DMS114 treated with DMSO at 0.1 percent for 48 hours (cell line): Measurements from ENCODE around the gene SMO.
A peak's percentile ranks its signal among the peaks of the same experiment; 100 is the strongest.

ENCODE experiments used
- DNase-seq: peaks from one replicate; lab custom pipeline; 2025; ENCODE audit not compliant: unreplicated experiment; lab: John Stamatoyannopoulos, UW

SMO gene

DNA sequence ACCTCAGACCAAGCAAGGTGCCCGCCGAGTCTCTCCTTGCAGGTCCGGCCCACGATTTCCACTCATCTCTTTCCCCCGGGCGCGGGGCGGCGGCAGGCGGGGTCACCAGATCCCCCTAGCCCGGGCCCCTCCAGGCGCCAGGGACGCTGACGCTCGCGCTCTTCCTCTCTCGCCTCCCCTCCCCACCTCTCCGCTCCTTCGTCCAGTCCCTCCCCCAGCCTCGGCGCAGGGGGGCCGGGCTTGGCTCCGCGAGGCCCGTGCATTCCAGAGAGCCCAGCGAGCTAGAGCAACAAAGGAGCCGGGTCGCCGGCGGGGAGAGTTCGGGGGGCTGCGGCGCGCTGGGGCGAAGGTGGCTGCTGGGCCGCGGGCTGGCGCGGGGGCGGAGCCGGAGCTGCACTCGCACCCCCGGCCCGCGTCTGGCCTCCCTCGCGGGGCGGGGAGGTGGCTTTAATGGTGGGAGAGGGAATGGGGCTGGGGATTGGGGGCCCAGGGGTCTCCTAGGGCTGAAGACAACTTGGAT lies at the start of gene SMO:
SMO (plus strand) TSS at position 262 of the 520 bp plus-strand sequence. CDS start 519 bp downstream, outside the sequence.
- peak; percentile 23 for DNase-seq

GRCh38 chr7:129143724-129144094 lies 44.7 kb upstream of the SMO start:
- no peak for DNase-seq

- peak; percentile 52 for DNase-seq
Measured at GRCh38 chr7:129144095-129144833, 44.2 kb upstream of the SMO start, which contains the start of gene TSPAN33. TSPAN33 (plus strand) TSS chr7:129144707; CDS start chr7:129144981, 274 bp downstream.

DNA sequence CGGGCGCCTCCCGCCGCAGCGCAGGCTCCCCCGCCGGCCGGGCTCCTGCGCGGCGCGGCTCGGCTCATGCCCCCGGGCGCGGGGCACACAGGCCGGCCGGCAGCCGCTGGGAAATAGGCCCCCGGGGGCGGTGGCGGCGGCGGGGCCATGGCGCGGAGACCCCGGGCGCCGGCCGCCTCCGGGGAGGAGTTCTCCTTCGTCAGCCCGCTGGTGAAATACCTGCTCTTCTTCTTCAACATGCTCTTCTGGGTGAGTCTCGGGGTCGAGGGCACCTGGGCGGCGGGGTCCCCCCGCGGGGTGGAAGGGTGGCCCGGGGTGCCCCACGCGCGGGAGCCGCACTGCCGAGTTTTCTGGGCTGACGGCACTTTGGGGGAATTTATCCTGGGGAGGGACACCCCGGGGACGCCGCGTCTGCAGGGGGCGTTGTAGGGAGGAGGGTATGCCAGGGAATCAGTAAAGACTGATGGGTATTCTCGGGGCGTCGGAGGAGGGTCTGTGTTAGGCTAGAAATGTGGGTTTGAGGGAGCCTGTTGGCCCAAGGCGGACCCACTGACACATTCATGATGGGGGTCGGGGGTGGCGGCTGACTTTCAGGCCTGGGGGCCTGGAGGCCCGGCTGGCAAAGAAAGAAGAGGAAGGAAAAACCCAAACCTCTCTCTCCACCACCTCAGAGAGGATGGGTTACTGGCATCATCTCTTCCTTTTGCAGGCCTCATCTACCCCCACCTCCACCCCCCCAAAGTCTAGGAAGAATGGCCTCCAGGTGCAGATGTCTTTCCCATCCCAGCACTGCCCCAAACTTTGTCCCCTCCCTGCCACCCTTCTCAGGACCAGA lies 43.4 kb upstream of the SMO start:
- DNase-seq = no peak

DNA sequence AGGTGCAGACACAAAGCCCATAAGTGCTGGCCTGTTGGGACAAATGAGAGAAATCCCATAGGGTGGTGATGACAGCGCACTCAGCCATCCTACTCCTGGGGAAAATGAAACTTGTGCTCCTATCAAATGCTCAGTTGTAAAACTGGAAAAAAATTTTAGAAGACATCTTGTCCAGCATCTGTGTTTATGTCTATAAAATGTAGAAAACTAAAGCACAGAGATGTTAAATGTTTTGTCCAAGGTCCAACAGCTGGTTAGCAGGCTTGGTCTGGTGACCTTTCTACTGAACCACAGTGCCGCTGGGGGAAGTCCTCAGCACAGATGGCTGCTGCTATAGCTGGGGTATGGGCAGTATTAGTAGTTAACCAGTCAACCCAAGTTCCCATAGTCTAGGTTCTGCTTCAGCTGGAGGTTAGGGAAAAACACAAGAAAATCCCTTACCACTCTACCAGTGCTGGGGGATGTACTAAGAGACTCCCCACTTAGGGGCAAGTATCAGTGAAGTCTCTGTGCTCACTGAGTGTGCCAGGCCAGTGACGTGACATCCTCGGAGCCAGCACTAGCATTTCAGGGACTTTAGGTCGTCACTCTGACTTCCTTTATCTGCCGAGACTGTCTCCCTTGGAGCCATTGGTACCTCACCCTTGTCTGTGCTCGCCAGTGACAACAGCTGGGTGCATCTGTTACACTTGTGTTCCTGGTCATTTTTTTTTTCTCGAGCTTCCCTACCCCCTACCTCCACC lies 42.0 kb upstream of the SMO start:
- no peak for DNase-seq

- DNase-seq = no peak
Measured at GRCh38 chr7:129147731-129148130, 40.7 kb upstream of the SMO start.

DNA sequence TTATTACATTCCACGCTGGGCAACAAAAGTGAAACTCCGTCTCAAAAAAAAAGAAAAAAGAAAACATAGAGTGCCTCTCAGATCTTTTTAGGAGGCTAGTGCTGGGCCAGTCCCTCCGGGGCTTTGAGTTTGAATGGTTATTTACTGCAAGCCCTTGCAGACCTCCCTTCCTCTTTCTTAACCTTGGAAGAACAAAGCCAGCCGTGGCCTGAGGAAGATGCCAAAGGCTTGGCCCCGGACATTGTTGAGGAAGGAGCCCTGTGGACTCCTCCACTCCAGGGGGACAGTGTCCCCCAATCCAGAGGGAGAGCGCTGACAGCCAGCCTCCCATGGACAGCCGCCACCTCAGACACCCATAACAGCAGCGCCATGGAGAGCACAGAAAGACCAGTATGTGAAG lies 38.9 kb upstream of the SMO start:
- no peak for DNase-seq

GRCh38 chr7:129150199-129150996 lies 38.0 kb upstream of the SMO start:
- no peak for DNase-seq

DNA sequence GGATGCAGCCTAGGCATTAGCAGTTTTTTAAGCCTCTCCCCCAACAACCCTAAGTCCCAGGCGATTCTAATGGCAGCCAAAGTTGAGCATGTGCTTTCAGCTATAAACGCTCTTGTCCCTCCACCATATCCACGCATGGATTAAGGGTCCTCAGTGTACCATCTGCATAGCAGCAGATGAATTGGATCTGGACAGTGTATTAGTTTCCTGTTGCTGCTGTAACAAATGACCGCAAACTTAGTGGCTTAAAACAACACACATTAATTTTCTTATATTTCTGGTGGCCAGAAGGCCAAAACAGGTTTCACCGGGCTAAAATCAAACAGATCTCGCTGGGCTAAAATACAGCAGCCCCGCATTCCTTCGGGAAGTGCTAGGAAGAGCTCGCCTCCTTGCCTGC lies 30.8 kb upstream of the SMO start:
- no peak for DNase-seq

- no peak for DNase-seq
Measured at GRCh38 chr7:129159539-129159938, 28.9 kb upstream of the SMO start.

DNA sequence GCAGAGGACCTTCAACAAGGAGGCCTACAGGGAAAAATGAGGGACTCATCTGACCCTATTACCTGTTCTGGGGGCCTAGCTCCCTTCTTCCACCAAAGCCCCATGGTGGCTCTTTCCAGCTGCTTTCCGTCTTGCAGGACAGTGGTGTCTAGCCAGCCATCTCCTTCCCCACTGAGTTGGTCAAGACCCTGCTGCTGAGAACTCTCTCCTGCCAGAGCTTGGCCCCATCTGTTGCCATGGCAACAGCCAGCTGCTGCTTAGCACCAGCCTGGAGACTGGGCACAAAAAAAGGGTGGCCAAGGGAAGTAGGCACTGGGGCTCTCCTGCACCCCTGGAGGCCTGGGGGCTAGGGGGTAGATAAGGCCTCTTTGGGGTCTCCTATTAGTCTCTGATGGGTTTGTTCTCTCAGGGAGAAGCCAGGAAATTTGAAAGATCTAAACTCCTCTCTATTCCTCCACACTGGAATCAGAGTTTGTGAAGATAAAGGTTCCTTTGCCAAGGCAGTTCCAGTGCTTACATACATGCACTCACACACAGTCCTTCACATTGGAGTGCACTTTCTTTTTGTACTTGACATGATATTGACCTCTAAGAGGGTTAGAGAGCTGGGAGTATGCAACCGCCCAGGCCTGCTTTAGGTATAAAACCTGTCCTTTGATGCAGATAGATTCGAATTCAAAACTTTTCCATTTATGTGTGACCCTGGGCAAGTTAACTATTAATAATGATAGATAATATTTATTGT lies 28.1 kb upstream of the SMO start:
- no peak for DNase-seq

GRCh38 chr7:129161524-129162225 lies 26.8 kb upstream of the SMO start:
- DNase-seq = no peak

DNA sequence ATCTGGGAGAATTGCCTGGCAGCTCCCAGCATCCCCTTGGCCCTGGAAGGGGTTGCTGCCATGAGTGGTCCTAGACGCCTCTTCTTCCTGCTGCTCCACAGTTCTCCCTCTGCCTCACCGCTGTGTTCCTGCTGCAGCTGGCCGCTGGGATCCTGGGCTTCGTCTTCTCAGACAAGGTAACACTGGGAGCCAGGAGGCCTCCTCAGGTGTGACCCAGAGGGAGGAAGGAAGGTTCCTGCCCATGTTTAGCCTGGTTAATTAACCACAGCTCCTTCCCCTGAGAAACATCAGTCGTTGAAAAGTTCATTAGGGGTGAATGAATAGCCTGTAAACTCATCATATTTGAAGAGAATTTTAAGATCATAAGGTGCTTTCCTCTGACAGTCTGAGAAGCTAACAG lies 25.7 kb upstream of the SMO start:
- no peak for DNase-seq

DNA sequence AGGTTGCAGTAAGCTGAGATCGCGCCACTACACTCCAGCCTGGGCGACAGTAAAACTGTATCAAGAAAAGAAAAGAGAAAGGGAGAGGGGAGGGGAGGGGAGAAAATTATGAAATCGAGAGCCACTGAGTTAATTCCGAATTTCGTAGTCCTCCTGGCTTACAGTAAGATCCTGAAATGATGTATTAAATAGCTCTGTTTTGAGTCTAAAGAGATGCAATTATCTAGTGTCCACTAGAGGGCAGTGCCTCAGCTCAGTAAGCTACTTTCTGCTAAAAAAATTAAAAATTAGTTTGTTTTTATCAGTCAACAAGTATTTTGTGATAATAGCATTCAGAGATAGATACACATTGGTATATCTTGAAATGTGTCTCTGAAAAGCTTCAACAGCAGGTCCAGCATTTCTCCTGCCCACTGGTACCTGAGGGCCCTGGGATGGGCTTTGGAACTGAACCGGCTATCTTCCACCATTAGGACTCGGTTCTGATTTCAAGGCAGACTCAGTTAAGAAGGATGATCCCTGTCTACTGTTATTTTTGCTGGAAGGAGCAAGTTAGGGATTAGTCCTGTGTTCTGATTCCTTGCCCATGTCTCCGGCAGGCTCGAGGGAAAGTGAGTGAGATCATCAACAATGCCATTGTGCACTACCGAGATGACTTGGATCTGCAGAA lies 24.4 kb upstream of the SMO start:
- peak; percentile 59 for DNase-seq

DNA sequence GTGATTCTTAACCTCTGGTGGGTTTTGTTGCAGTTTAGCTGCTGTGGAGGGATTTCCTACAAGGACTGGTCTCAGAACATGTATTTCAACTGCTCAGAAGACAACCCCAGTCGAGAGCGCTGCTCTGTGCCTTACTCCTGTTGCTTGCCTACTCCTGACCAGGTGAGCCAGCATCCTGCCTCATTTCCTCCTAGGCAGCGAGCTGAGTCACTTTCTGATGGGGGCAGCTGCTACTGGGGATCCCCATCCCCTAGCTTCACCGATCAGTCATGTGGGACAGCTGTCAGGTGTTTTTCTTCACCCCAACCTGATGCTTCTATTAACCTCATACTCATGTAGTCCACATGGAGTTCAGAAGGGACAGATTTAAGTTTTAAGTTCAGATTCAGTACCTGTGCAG lies 21.7 kb upstream of the SMO start:
- DNase-seq = no peak

- DNase-seq = no peak
Measured at GRCh38 chr7:129167817-129168216, 20.6 kb upstream of the SMO start.

GRCh38 chr7:129168231-129169021 lies 20.0 kb upstream of the SMO start:
- DNase-seq = no peak

DNA sequence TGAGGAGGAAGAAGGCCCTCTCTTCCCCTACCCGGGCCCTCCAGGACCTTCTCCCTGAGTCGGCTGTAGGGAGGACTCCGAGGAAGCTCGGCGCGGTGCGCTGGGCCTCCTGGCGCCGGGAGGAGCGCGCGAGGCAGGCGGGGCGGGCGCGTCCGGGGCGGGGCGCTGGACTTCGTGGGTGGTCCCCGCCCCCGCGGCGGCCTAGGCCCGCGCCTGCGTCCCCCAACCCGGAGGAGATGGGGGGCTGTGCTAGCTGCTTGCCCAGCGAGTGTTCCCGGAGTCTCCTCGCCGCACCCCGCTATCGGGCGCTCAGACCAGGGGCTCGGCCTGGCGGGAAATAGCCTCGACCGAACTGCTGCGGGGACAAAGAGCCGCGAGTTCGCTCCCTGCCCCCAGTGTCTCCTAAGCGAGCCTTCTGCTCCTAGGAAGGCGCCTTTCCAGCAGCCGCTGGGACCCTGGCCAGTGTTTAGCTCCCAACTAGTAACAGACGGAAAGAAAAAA lies 19.2 kb upstream of the SMO start:
- DNase-seq = no peak
